Islet precursor cell (in vitro differentiated cells): ENCODE data around the gene GGT6.

Source experiments
- DNase-seq: peaks from one replicate; pipeline ENCODE4 v3.0.0-alpha.2; 2018

Gene GGT6

GRCh38 chr17:4519361-4519788 lies 41.0 kb downstream of the GGT6 start:
- no peak for DNase-seq

DNA sequence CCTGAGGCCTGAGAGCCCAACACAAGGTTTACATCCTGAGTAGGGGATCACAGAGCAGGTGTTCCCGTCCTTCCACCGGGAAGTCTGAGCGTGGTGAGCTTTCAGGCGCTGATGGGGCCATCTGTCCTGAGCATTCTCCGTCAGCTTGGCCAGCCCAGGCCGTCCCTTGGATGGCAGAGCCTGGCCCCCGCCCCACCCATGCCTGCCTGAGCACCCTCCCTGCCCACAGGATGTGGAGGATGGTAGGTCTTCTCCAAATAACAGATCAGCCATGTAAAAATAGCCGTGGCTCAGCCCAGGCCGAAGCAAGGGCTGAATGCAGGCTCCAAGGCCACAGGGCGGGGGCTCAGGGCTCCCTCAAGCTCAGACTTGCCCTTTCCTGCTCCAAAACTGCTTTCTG lies 41.5 kb downstream of the GGT6 start:
- no peak for DNase-seq

DNA sequence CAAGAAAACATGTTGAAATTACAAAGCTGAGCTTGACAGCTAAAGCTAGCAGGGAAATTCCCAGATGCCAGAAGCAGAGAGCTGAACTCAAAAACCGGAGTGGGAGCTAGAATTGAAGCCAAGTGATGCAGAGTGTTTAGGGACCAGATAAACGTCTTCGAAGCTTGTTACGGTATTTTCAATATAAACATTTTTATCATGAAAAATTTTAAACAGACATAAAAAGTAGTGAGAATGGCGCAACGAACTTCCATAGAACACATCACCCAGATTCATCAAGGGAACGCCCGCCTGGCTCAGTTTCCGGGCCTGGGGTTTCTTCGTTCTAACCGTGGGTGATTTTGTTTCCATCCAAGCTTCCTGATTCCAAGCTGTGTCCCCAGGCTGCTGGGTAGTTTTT lies 43.6 kb downstream of the GGT6 start:
- no peak for DNase-seq

GRCh38 chr17:4515501-4515900 lies 44.9 kb downstream of the GGT6 start:
- DNase-seq, result no peak

DNA sequence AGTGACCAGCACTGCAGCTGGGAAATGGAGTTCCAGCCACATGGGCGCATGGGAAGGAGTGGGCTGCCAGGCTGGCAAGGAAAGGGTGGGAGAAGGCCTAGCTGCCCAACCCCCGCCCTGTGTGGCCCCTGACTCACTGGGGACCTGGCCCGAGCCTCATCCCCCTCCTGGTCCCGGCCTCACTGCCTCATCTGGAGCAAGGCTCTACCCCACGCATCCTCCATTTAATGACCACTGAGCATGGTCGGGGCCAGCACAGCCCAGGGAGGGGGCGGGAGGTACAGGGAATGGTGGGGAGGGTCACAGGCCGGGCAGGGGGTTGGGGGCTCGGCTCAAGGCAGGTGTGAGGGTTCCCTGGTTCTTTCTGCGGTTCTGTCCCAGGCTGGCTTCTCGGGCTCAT lies 45.6 kb downstream of the GGT6 start:
- no peak for DNase-seq

- peak; percentile 96 for DNase-seq
Observed at GRCh38 chr17:4514206-4514605, 46.2 kb downstream of the GGT6 start.

DNA sequence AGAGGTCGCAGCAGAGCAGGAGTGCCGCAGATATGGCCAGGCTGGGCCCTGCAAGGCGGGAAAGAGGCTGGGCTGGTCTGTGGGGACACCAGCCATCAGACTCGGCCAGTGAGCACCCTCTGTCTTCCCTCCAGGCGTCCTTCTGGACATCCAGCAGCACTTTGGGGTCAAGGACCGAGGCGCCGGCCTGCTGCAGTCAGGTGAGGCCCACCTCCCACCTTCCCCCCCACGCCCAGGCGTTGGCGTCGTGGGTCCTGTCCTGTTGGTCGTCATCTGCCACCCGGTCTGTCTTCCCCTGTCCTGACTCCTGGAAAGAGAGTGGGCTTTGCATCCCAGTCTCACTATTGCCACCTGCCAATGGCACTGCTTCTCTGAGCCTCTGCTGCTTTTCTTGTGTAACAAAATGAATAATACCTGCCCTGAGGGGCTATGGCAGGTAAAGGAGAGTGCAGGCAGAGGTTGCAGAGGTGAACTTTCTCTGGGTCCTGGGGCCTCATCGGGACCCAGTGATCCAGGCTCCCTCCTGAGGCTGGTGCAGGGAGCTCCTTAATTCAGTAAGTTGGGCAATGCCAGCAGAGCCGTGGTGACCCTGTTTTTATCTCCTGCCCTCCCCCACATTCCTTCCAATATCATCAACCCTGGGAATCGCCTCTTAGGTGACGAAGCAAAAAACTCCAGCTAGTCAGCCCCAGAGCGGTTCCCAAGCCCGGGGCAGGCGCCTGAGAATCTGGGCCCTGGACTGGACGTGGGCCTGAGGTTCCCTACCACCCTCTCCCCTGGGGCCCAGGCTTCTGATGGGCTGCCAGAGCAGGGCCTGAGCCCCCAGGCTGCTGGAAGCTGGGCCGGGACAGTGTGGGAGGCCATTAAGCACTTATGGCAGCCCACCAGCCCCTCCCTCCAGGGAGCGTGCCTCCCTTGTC lies 47.0 kb downstream of the GGT6 start:
- peak; percentile 68 for DNase-seq

DNA sequence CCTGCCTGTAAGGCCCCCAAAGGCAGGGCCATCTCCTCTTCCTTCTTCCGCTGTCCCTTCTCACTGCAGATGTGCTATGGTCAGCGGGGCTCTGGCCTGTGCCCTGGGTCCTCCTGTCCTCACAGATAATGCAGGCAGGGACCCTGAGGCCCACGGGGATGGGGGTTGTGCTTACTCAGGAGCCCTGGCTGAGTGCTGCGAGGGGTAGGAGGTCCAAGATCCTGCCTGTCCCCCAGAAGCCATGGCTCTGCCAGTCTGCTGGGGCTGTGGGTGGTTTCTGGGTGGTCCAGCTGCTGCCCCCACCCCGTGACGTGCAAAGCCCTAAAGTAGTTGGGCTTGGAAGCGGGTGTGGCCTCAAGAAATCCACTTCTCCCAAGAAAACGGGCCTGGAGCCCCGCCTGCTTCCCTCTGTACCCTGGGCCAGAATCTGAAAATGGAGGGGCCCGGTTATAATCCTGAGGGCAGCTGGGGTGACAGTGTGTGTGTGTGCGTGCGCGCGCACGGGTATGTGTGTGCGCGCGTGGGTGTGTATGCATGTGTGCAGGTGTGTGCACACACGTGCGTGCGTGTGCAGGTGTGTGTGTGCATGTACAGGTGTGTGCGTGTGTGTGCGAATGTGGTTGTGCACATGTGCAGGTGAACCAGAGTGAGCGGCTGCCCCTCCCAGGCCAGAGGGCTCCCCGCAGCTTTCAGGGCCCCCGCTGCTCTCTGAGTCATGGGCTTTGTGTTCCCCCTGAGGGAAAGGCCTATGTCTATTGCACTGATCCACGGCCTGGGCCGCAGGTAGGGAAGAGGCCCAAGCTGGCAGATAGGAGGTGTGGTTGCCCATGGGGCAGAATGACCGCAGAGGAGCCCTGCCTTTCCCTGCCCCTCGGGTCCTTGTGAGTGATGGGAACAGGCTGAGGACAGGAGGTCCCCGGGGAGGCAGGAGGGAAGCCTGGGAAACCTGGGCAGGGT lies 47.9 kb downstream of the GGT6 start:
- peak; percentile 67 for DNase-seq

DNA sequence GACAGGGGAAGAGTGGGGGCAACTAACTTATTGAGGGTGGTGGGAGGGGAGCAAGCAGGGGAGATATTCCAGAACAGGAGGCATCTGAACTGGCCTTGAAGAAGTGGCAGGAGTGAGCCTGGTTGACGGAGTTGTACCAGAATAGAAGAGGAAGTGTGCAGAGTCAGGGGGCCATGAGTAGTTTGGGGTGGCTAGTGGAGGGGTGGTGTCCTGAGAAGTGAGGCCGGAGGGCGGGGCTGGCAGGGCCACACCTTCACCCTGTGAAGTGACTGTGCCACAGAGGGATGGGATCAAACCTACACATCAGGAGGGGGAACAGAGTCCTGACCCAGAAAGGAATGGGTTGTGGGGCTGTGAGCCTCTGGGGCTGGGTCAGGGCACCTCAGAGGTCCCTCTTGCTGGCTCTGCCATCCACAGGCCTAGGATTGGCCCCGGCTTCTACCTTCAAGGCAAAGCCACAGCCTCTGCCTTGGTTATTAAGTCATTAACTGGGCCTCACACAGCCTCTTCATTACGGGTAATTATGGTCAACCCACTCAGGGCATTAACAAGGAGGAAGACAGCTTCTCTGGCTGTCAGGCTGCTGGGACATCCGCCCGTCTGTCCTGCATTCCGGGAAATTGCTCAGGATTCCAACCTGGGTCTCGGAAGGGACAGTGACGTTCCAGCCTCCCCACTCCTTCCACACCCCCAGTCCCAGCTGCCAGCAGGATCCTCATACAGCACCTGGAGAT lies 49.0 kb downstream of the GGT6 start:
- DNase-seq, result peak; percentile 68

DNA sequence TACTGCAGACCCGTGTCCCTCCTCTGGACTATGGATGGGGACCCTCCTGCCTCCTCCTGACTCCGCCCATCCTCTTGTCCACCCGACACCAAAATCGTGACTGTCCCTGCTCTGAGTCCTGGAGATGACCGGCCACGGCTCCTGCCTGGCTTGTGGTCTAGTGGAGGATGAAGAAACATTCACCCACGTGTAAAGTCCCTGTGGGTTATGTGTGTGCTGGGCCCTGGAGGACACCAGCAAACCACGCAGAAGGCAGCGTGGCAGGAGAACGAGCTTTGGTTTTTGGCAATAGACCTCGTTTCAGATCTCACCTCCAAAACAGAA lies 49.8 kb downstream of the GGT6 start:
- no peak for DNase-seq

DNA sequence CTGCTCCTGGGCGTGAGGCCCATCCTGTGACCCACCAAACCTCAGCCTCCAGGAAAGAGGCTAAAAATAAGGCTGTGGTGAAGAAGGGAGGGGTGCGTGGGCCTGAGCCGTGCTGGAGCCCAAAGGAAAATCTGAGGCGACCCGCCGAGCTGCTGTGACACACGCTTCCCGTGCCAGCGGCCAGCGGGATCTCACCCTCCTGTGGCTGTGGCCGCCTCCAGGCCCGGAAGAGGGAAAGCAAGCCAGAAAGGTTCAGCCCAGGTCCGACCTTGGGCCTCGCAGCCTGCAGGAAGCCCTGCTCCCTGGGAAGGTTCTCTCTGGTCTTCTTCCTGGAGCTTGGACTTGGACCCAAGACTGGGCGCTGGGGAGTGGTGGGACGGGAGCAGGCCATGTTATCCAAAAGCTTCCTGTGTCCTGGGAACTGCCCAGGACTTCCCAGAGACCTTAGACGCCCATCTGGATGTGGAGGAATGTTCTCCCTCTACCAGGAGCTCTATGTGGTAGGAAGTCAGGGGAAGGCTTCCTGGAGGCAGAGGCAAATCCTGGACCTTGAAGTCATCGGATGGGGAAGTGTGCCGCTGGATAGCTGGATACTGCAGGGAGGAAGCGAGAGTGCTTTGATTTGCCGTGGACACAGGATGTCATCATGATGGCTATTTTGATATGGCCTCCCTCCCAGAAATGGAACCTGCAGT lies 50.3 kb downstream of the GGT6 start:
- DNase-seq, result no peak

- DNase-seq, result no peak
Observed at GRCh38 chr17:4509401-4509800, 51.0 kb downstream of the GGT6 start.

GRCh38 chr17:4508207-4508606 lies 52.2 kb downstream of the GGT6 start:
- DNase-seq, result no peak

GRCh38 chr17:4507361-4508111 lies 52.8 kb downstream of the GGT6 start:
- no peak for DNase-seq
